Cortex of kidney (tissue), 1 donor: ENCODE measurements around the gene C18orf32.
"Not testable (repeated sequence)": the region's sequence is repeated elsewhere in the genome, so short reads cannot be mapped to it uniquely, and the experiment has no call there.

ENCODE experiments used
- DNase-seq: peaks from one replicate; lab custom pipeline; 2025; lab: John Stamatoyannopoulos, UW

C18orf32 gene

GRCh38 chr18:49486953-49487710 lies at the start of gene C18orf32:
Gene C18orf32, minus strand, starts transcription at chr18:49487234. Its CDS starts 3,486 bp downstream, at chr18:49483748.
- DNase-seq = no peak

GRCh38 chr18:49534846-49535601 lies 48.0 kb upstream of the C18orf32 start:
- no peak for DNase-seq

GRCh38 chr18:49531678-49532153 lies 44.7 kb upstream of the C18orf32 start:
- DNase-seq = no peak

- no peak for DNase-seq
Observed at GRCh38 chr18:49529596-49529995, 42.6 kb upstream of the C18orf32 start.

GRCh38 chr18:49527631-49528327 lies 40.7 kb upstream of the C18orf32 start:
- DNase-seq = no peak

- no peak for DNase-seq
Observed at GRCh38 chr18:49525981-49526380, 38.9 kb upstream of the C18orf32 start.

- no peak for DNase-seq
Observed at GRCh38 chr18:49524951-49525350, 37.9 kb upstream of the C18orf32 start.

- DNase-seq = no peak
Observed at GRCh38 chr18:49524349-49524748, 37.3 kb upstream of the C18orf32 start.

- DNase-seq = not testable (repeated sequence)
Observed at GRCh38 chr18:49523580-49524093, 36.6 kb upstream of the C18orf32 start.

GRCh38 chr18:49521216-49521835 lies 34.3 kb upstream of the C18orf32 start:
- no peak for DNase-seq

GRCh38 chr18:49520661-49521145 lies 33.7 kb upstream of the C18orf32 start:
- no peak for DNase-seq

- DNase-seq = no peak
Observed at GRCh38 chr18:49519101-49519971, 32.3 kb upstream of the C18orf32 start.

- no peak for DNase-seq
Observed at GRCh38 chr18:49517483-49517882, 30.4 kb upstream of the C18orf32 start.

- no peak for DNase-seq
Observed at GRCh38 chr18:49515516-49515915, 28.5 kb upstream of the C18orf32 start.

GRCh38 chr18:49515003-49515402 lies 28.0 kb upstream of the C18orf32 start:
- not testable (repeated sequence) for DNase-seq

GRCh38 chr18:49514577-49514976 lies 27.5 kb upstream of the C18orf32 start:
- no peak for DNase-seq

GRCh38 chr18:49512876-49513275 lies 25.8 kb upstream of the C18orf32 start:
- not testable (repeated sequence) for DNase-seq

- no peak for DNase-seq
Observed at GRCh38 chr18:49510393-49511115, 23.5 kb upstream of the C18orf32 start.

- DNase-seq = not testable (repeated sequence)
Observed at GRCh38 chr18:49506438-49506837, 19.4 kb upstream of the C18orf32 start.

- no peak for DNase-seq
Observed at GRCh38 chr18:49503931-49504330, 16.9 kb upstream of the C18orf32 start.
